ENCODE measurements around the gene TMEM168. TPM values are rescaled to one million over a fixed set of nuclear protein-coding genes. Genes with fewer than 3 reads are reported as not detected.
"Not testable (repeated sequence)": the region's sequence is repeated elsewhere in the genome, so short reads cannot be mapped to it uniquely, and the experiment has no call there.

Gene TMEM168, protein sequence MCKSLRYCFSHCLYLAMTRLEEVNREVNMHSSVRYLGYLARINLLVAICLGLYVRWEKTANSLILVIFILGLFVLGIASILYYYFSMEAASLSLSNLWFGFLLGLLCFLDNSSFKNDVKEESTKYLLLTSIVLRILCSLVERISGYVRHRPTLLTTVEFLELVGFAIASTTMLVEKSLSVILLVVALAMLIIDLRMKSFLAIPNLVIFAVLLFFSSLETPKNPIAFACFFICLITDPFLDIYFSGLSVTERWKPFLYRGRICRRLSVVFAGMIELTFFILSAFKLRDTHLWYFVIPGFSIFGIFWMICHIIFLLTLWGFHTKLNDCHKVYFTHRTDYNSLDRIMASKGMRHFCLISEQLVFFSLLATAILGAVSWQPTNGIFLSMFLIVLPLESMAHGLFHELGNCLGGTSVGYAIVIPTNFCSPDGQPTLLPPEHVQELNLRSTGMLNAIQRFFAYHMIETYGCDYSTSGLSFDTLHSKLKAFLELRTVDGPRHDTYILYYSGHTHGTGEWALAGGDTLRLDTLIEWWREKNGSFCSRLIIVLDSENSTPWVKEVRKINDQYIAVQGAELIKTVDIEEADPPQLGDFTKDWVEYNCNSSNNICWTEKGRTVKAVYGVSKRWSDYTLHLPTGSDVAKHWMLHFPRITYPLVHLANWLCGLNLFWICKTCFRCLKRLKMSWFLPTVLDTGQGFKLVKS
- total RNA-seq (2014; rRNA removed; shearing (Covaris generic)) = 28.5 and 35.2 TPM in 2 replicates
- polyA plus RNA-seq (2014; cell fraction: nucleus; rRNA removed) = 24.0 and 32.7 TPM in 2 replicates

DNA sequence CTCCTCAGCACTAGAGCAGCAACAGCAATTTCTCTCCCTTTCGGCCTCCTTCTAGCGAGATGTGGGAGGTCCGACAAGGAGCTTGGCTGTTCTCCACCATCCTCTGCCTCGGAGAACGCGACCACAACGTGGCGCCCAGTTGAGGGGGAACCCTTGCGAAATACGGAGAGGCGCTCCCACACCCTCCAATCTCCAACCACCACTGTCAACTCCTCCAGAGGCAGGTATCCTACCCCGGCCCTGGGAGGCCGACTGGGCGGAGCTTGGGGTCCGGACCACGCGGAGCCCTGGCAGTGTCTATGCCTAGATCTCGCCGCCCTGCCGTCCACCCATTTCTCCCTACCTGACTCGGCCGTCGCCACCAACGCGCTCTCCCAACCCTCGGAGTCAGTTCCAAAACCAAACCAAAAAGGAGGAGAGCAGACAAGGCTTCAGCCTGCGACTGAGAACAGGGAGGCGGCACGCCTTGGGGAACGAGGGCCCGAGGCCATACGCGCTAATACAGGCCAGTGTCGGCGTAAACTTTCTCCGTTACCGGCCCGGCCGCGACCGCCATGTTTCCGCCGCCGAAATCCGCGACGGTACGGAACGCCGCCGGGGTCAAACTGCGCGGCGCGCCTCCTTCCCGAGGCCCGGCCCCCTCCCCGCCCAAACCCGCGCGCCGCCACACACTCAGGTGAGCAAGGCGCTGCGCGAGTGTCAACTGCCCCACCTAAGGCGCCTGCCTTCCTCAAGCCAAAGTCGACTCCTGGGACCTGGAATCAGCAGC, at the start of gene TMEM168:
TSS of gene TMEM168 (minus strand) at position 577 of the 769 bp plus-strand sequence. CDS start 5,568 bp downstream, outside the sequence.
- peak; percentile 52 for DNase-seq (ENCODE audit: extremely low read depth, low read depth)

DNA sequence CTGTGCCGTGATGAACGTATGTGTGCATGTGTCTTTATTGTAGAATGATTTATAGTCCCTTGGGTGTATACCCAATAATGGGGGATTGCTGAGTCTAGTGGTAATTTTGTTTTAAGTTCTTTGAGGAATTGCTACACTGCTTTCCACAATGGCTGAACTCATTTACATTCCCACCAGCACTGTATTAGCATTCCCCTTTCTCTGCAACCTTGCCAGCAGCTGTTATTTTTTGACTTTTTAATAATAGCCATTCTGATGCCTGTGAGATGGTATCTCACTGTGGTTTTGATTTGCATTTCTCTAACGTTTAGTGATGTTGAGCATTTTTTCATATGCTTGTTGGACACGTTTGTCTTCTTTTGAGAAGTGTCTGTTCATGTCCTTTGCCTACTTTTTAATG, 45.7 kb upstream of the TMEM168 start:
- DNase-seq (ENCODE audit: extremely low read depth, low read depth) = not testable (repeated sequence)

DNA sequence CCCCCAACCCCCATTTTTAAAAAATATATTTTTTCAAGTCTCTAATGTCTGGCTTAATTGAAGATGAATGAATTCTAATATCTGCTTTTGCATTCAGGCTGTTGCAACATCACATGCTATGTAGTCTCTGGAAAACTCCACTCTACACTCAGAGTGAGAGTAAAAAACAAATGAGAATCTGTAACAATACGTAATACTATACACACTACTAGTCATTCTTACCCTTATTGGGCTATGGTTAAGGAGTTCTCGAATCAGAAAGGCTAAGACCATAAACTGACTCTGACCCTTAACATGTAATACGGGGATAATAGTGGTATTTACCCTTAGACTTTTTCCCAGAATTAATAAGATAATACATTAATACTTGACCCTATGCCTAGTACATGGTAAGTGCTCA, 42.9 kb upstream of the TMEM168 start:
- DNase-seq (ENCODE audit: extremely low read depth, low read depth) = no peak

DNA sequence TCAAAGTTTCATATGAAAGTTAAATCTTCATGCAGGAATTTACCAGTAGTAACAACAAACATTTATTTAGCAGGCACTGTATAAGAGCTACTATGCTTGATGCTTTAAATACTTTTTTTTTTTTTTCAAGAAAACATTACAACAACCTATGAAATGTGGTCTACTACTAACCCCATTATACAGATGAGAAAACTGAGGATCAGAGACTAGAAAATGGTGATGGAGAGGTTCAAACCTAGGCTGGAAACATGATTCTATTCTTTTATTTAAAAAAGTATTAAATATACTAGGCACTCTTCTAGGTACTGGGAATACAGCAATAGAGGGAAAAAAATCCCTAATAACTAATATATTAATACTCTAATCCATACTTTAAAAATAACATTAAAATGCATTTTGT, 40.6 kb upstream of the TMEM168 start:
- no peak for DNase-seq (ENCODE audit: extremely low read depth, low read depth)

DNA sequence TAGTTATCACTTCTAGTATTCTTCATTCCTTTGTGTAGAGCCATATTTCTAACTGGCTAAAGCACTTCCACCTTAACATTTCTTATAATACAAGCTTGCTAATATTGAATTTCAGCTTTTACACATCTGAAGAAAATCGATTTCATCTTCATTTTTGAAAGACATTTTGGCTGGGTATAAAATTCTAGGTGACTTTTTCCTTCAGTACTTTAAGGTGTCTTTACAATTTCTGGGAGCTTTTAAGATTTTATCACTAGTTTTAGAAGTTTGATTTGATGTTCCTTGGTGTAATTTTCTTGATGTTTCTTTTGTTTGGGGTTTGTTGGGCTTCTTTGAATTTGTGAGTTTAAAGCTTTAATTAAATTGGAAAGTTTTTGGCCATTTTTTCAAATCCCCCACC, 38.5 kb upstream of the TMEM168 start:
- DNase-seq (ENCODE audit: extremely low read depth, low read depth) = no peak

DNA sequence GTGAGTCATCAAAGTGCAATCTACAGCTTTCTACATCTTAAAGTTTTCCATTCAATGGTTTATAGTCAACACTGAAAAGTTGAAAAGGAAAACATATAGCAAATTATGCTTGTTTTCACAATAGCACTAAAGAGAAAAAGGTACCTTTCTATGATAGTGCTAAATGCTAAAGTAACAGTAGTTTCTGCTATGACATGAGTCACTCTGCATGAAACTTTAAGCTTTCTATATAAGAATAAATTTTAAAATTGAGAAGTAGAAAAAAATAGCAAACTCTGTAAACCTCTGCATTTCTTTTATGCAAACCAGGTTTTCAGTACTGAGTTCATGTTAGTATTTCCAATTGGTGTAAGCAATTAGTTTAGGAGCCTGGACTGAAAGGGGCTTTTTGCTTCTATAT, 31.2 kb upstream of the TMEM168 start:
- DNase-seq (ENCODE audit: extremely low read depth, low read depth) = no peak

DNA sequence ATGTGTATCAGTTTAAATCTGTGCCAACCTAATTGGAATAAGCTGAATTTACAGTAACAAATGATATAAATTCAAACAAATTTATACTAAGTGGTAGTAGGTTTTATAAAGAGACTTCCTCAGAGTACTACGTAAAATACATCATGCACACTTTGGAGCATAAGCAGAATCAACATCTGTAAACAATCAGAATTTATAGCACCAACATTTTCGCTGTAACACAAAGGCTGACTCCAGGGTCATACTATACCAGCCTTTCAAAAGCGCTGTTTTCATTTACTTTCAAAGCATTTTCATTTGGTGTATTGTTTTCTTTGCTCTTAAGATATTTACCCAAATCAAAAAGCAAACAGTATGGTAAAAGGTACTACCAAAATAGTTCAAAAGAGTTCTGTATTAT, 29.3 kb upstream of the TMEM168 start:
- no peak for DNase-seq (ENCODE audit: extremely low read depth, low read depth)

DNA sequence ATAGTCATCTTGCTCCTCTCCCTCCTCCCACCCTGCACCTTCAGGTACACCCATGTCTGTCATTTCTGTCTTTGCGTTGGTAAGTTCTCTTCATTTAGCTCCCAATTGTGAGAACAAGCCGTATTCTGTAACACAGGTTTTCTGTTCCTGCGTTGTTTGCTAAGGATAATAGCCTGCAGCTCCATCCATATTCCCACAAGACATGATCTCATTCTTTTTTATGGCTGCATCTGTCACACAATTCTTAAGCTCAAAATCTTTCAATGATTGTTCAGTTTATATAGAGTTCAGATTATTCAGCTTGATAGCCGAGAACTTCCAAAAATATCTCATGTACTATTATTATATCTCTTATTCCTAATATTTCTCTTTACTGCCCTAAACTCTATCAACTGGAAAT, 16.0 kb upstream of the TMEM168 start:
- no peak for DNase-seq (ENCODE audit: extremely low read depth, low read depth)

DNA sequence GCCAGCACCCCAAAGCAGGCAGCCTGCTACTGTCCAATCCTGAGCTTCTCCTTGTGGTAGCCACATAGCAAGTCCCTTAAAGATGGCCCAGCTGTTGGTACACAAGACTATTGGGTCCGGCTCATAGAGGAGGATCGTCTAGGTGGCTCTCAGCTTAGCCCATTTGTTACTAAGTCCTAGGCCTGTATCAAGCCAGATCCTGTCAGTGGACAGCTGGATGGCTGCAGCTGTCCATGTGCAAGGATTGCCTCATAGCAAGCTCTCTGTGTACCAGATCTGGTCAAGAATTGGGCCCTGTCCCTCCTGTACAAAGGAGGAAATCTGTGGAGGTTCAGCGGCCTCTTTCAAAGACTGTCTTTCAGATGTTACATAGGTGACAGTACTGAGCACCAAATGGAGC, 12.2 kb upstream of the TMEM168 start:
- no peak for DNase-seq (ENCODE audit: extremely low read depth, low read depth)

DNA sequence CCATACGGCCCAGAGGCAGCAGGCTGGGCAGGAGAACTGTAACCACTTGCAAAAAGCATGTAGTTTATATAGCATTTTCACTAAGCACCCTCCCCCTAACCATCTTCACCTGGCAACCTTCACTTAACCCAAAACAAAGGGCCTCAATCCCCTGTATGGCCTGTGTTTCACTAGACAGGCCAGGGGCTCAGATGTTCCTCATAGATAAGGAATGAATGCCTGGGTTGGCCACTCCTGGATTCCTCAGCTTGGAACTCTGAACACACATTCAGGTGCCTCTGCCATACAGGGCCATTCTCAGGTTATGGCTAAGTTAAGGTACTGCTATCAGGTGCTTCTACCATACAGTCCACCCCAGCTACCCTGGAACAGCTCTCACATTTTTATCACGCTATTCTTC, 10.3 kb upstream of the TMEM168 start:
- DNase-seq (ENCODE audit: extremely low read depth, low read depth) = no peak

DNA sequence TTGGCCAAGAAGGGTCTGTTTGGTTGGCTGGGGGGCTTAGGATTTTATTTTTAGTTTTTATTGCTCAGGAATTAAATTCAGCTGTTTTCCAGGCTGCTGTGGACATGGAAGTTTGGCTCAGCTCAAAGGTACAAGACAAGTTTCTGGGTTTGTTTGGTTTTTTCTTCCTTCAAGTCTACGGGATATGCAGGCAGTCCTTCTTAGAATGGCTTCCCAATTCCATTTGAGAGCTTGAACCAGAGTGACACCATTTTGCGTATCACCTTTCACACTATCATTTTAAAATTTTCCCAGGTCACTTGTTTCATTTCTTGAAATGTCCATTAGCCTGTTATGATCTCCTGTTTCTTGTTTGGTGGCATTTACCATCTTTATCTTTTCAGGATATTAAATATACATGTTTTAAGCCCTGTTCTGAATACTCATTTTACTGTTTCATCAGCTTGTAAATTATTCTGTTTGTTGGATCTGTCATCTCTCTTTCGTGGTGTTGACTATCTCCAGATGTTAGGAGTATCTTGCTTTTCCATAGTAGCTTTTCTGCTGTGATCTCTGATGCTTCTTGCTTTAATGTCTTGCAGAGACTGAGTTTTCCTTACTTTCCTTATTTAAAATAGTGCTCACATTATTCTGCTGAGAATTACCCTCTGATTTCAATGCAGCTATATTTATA, 9.4 kb upstream of the TMEM168 start:
- no peak for DNase-seq (ENCODE audit: extremely low read depth, low read depth)

DNA sequence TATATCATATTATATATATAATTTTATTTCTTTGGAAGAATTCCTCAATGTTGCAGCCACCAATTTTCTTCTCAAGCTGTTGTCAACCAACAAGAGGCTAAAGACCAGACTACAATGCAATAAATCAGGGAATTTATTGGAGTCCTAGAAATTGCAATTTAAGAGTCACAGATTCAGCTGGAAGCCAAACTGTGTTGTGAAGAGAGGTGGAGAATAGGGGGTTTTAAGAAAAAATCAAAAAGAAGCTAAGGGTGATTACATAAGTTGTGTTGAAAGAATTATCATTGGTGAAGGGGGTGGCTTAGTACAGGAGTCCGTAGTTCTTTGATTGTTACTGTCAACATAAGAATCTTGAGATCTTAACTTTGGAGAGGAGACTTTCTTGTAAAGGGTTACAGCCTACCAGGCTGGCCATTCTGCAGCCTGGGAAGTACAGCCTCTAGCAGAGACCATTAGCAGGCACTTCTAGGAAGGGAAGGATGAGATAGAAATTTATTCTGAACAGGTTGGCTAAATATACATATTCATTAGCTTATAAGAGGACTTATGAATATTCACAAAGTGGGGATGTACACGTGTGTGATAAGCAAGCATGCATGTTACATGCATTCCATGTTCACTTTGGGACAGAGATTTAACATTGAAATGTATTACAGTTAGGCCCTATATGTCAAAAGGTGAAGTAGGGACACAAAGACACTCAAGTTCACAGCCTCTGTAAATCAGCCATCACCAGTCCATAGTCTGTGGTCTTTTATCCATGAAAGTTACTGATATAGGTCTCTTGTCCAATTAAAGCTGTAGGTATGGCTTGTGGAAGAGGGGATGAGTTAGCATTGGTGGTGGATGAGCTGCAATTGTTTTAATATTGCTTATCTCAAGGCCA, 8.3 kb upstream of the TMEM168 start:
- DNase-seq (ENCODE audit: extremely low read depth, low read depth) = no peak

DNA sequence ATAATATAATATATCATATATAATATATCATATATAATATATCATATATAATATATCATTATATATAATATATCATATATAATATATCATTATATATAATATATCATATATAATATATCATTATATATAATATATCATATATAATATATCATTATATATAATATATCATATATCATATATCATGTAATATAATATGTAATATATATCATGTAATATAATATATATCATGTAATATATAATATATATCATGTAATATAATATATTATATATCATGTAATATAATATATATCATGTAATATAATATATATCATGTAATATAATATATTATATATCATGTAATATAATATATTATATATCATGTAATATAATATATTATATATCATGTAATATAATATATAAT, 6.4 kb upstream of the TMEM168 start:
- not testable (repeated sequence) for DNase-seq (ENCODE audit: extremely low read depth, low read depth)

DNA sequence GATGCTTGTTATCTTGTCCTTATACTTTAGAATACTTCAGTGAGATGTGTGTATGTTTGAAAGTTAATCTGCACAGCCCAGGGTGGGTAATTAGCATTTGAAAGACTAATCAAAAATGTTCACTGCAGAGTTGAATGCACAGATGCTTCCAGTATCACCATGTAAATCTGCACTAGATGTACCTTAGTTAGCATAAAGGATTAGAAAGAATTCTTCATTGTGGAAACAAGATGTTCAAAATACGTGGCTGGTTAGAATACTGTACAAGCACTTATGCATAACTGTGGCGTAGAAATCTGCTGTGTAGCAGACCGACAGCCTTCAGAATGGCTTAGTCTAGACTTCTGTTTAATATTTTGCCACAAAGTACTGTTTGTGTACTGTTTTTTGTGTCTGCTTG, 2.2 kb upstream of the TMEM168 start:
- DNase-seq (ENCODE audit: extremely low read depth, low read depth) = no peak

DNA sequence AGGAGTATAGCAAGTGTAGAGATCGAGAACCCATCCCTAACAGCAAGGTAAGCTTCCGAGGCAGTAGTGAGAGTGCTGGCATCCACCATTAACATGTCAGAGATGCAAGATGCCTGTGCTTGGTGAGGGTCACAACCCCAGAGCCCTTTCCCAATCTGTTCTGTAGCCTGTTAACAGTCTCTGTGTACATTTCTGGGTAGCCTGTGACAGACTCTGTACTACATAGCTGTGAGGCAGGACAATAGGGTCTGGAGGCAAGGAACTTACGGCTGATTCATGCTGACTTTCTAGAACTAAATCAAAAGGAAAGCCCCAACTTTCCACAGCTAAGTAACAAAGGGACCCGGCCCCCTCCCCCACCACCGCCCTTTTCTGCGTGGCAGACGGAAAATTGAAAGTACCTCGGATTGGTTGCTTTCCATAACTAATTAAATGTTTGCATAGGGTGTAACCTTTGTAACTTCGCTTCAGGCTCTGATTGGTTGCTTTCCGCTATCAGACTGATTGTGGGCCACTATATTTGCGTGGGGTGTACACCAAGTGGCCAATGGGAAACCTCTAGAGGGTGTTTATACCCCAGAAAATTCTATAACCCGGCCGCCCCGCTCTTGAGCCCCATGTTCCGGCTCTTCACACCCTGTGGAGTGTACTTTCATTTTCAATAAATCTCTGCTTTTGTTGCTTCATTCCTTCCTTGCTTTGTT, 1.4 kb upstream of the TMEM168 start:
- DNase-seq (ENCODE audit: extremely low read depth, low read depth) = no peak

DNA sequence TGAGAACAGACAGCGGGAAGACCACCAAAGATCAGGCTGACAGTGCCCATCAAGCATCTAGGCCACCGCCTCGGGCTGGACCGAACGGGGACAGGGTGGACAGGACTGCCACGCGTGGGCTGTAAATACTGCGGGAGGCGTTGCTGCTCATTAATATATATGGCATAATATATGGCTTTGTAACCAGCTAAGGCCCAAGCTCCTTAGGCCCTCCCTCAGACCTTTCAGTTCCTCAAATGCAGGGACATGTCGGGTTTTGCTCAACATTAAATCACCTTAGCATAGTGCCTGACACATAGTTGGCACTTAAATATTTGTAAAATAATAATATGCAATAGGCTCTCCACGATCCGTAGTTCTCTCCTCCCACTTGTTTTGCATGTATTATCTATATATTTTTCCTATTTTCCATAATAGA, 402 bp upstream of the TMEM168 start:
- DNase-seq (ENCODE audit: extremely low read depth, low read depth) = no peak

DNA sequence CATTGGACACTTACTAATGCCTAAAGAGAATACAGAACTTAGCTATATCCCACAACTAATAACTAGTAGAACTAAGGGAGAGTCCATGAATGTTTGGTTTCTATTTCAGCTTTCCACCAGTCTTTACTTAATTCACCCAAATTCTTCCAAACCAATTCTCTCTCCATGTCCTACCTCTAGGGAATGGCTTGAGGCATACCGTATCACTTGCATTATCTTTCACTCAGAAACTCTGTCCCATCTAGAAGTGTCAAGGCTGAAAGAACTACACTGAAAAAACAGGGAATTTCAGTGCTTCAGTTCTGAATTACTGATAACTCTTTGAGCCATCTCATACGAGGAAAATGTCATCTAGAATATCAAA, 758 bp downstream of the TMEM168 start:
- DNase-seq (ENCODE audit: extremely low read depth, low read depth) = no peak

DNA sequence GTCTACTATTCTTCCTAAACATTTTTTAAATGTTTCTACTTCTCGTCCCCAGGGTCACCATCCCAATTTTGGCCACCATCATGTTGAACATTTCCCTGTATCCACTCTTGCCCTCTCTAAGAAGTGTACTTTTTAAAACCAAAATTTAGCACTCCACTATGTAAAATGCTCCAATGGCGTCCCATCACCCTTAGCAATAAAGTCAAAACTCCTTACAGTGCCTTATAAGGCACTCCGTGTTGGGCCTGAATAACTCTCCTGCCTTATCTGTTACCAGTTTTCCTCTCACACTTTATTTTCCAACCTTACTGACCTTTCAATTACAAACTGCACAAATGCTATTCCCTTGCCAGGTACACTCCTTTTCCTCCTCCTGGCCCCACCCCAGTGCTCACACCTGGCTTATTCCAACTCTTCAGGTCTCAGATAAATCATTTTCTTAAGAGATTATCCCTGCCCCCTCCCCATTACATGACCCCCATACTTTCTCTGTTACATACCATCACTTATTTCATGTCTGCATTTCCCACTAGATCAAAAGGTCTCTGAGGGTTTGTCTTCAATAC, 1.3 kb downstream of the TMEM168 start:
- DNase-seq (ENCODE audit: extremely low read depth, low read depth) = no peak

DNA sequence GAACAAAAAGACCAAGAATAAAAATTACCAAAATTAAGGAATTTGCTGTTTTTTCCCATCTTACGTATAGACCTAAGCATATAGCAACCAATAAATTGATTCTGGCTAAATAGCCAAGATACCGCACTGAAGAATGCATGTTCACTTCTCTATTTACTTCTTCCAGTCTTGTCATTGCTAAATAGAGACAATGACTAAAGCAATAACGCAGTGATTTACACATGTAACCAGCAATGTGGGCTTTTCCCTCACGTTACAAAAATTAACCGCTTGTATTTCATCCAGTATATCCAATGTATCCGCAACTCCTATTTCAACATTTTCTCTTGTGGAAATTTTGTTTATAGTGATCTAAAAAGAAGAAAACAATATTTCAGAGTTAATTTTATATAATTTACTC, 5.6 kb downstream of the TMEM168 start:
- no peak for DNase-seq (ENCODE audit: extremely low read depth, low read depth)
